Posterior vena cava (tissue), 2 donors: ENCODE results near the gene STK32C. TPM values are rescaled to one million over a fixed set of nuclear protein-coding genes. Genes with fewer than 3 reads are reported as not detected.
"Not testable (repeated sequence)": the region's sequence is repeated elsewhere in the genome, so short reads cannot be mapped to it uniquely, and the experiment has no call there.

Experiments
- DNase-seq: peaks from one replicate; pipeline ENCODE4 v3.0.0-alpha.2; 2020; ENCODE audit warnings: low spot score
- intact Hi-C, 2 donors: fragments of 100-400 bp; cut with DNase I; formaldehyde crosslinking; loops; one replicate each; pipeline versions ENCODE4 v1.14.1 to v1.14.2; 2022 to 2023
- total RNA-seq, 2 donors: library from RNA; stranded (reverse); fragmentation: NEBNext Ultra II Directional; extraction: Animal tissue kit (Norgen Biotek cat#: 25700); gene quantifications; one replicate each; pipeline ENCODE4 v1.2.1, GENCODE V29; 2021
- donor health status: DM: yes; HTN: yes; CAD: no.
- donor health status: DM: yes; HTN: yes; CAD: no.

The STK32C gene
- total RNA-seq, 2 donors from 2014 or later, result 6.3 to 9.7 TPM

- intact Hi-C loops, result no loop called here
- DNase-seq, result no peak
These were observed 33.2 kb downstream of the STK32C start for GRCh38 chr10:132274581-132274980.

GRCh38 chr10:132273966-132274365 is 33.8 kb downstream of the STK32C start:
- DNase-seq, result peak; percentile 34
- intact Hi-C loops, result no loop called here

- DNase-seq, result peak; percentile 5
- intact Hi-C loops, result no loop called here
These were observed 34.3 kb downstream of the STK32C start for GRCh38 chr10:132273304-132273944.

DNA sequence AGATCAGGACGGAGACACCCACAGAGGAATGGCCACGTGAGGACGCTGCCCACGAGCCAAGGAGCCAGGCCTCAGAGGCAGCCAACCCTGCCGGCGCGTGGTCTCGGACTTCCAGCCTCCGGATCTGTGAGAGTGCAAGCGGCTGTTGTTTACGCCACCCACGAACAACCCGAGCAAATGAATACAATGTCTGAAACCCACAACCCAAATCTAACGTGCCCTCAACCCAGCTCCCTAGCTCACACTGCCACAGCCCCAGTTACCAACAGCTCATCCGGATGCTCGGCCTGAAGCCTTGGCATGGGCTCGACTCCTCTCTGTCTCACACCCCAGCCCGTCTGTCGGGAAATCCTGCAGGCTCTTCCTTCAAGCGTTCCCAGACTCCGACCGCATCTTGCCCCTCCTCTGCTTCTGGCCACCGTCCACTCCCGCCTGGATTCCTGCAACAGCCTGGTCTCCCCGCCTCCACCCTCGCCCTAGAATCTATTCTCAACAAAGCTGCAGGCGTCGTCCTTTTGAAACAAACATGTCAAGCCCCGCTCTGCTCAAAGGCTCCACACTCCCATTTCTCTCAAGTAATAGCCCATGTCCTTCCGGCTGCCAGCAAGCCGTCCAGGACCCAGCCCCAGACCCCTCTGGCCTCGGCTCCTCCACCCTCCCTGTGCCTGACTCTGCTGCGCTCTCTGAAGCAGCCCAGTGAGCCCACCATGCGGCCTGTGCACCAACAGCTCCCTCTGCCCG is 35.3 kb downstream of the STK32C start:
- peak; percentile 85 for DNase-seq
- intact Hi-C loops, result no loop called here

- intact Hi-C loops, result no loop called here
- DNase-seq, result peak; percentile 56
These were observed 36.1 kb downstream of the STK32C start for GRCh38 chr10:132271458-132272230.

DNA sequence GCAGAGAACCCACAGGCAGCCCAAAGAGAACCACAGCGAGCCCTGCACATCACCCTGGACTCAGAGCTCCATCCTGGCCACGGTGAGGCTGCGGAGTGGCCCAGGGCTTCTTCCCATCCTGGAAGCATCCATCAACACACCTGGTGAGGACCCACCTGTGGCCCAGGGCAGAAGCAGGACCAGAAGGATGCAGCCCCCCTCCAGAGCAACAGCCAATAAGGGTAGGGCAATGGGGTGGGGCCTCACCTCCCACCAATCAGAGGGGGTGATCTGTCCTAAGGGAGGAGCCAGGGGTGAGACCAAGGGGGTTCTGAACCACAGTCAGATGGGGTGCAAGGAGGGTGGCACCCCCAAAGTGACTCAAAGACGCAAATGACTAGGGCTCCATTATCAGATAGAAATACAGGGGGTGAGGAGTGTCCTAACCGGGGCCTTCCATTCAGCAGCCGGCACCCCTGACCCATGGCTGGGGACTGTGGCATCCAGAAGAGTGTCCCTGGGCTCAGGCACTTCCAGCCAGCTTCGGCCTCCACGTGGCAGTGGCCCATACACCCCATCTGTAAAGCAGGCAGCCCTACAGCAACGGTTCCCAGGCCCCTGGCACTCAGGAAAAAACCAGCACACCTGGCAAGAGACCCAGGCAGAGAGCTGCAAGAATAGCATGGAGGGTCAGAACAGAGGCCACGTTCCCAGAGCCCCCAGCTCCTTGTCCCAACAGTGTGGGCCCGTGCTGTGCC is 36.9 kb downstream of the STK32C start:
- intact Hi-C loops, result no loop called here
- peak; percentile 72 for DNase-seq

- no peak for DNase-seq
- intact Hi-C loops, result no loop called here
These were observed 37.5 kb downstream of the STK32C start for GRCh38 chr10:132270256-132270655.

GRCh38 chr10:132269266-132270230 is 38.2 kb downstream of the STK32C start:
- peak; percentile 59 for DNase-seq
- intact Hi-C loops, result no loop called here

DNA sequence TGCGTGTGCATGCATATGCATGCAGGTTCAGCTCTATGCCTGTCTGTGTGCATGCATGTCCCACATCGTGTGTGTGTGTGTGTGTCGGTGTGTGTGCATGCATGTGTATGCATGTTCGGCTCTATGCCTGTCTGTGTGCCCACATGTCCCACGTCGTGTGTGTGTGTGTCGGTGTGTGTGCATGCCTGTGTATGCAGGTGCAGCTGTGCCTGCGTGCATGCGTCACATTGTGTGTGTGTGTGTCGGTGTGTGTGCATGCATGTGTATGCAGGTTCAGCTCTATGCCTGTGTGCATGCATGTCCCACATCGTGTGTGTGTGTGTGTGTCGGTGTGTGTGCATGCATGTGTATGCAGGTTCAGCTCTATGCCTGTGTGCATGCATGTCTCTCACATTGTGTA is 39.8 kb downstream of the STK32C start:
- peak; percentile 54 for DNase-seq
- intact Hi-C loops, result not testable (repeated sequence)

DNA sequence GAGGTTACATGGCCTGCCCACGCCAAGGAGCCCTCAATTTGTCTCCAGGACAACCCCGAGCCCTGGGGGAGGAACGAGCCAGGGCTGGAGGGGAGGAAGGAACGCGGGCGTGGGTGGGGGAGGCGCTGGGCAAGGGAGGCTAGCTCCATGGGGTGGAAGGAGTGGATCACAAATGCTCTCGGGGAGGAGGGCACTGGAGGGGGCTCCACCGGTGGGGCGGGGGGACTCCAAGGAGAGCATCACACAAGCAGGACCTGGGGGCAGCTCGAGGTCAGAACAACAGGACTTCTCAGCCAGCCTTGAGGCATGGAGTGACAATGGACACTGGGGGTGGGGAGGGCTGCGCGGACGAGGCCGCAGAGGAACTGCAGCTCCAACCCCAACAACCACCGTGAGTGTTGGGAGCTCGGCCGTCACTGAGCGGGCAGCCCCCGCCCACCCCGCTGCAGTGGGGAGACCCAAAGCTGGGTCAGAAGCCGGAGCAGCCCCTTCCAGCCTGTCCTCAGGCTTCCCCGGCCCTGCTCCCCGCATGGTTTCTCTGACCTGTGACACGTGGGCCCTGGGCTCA is 41.1 kb downstream of the STK32C start:
- intact Hi-C loops, result no loop called here
- DNase-seq, result peak; percentile 70

GRCh38 chr10:132265890-132266496 is 41.8 kb downstream of the STK32C start:
- peak; percentile 24 for DNase-seq
- intact Hi-C loops, result no loop called here

DNA sequence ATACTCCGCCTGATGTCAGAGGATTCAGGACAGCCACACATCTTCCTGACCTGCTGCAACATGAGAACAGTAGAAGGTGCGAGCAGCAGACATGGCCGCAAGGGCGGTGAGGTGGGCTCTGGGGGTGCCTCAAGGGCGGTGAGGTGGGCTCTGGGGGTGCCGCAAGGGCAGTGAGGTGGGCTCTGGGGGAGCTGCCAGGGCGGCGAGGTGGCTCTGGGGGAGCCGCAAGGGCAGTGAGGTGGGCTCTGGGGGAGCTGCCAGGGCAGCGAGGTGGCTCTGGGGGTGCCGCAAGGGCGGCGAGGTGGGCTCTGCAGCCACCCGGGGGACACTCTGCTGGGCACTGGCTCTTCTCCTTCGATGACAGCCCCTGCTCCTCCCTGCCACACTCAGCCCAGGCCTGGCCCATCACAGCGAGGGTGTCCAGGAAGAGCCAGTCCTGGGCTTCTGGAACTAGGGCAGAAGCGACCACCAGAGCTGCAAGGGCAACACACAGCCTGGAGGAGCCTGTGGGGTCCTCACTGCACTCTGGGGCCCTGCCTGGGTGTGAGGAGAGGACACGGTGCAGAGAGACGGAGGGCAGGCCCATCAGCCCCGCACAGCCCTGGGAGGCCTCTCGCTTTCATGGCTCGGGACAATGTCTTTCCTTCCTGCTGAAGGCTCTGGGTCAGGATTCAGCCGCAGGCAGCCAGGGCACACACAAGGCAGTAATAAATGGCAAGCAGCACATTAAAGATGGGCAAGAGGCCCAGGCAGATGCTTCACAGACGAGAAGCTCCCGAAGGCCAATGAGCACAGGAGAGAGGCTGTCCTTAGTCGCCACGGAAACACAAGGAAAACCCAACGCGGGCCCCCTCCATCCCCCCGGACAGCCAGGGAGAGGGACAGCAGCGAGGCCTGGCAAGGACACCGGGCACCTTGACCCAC is 42.5 kb downstream of the STK32C start:
- DNase-seq, result peak; percentile 79
- intact Hi-C loops, result loop anchor here in 1 of 2 donors (5.0 kb wide), 1 partner anchor 542 kb away; no protein-coding TSS in a partner anchor

DNA sequence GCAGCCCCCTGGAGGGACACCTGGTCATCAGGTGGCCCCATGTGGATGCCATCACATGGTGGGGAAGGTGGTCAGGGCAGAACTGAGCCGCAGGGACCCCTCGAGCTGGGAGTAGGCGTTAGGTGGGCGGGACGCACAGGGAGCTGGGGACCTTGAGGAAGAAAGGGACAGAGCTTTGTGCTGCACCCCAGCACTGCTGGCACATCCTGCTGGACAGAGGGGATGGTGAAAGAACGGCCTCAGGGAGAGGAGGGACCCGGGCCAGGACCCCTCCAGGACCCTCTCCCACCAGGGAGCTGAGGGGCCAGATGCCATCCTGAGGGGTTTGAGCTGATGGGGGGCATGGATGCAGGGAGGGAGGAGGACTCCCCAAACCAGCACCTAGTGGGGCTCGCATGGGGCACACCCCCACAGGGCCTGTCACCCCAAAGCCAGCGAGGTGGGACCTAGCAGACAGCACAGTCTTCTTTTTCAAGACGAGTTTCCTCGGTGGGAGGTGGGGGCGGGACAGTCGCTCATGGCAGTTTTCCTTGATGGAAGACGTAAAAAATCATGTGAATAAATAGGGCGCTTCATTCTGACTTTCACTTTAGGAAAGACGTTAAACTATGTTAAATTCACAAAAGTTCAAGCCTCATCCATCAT is 43.3 kb downstream of the STK32C start:
- DNase-seq, result peak; percentile 49
- intact Hi-C loops, result loop anchor here in 1 of 2 donors (5.0 kb wide), 1 partner anchor 543 kb away; no protein-coding TSS in a partner anchor

GRCh38 chr10:132263866-132264265 is 43.9 kb downstream of the STK32C start:
- no peak for DNase-seq
- intact Hi-C loops, result loop anchor here in 1 of 2 donors (5.0 kb wide), 1 partner anchor 543 kb away; no protein-coding TSS in a partner anchor

DNA sequence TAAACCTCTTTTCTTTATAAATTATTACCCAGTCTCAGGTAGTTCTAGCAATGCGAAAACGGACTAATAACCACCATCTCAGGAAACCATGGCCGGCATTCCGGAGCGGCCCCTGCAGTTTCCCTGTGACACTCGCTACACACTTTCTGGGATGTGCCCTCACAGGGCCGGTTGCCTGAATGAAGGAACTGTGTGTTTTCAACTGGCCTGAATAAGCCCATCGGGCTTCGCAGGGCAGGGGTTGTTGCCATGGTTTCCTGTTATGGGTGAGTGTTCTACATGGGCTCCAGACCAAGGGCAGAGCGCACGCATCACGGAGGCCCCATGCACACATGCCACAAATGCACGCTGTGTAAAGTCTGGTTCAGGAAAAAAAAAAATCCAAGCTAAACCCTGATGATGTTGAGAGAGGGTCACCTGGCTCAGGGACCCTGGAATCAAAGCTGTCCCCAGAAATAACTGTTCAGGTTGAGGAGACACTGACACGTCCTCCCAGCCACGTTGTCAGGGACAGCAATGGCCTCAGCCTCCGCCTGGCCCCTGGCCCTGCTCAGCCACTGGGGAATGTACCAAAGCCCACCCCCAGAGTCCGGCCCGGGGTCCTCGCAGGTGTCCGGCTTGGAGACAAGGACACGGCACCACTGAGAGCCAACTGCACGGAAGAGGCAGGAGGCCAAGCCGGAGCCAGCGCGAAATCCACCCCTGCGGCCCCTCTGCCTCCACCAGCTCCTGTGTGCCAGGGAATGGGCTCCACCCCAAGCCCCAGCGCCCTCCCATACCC is 47.9 kb downstream of the STK32C start:
- DNase-seq, result no peak
- intact Hi-C loops, result loop anchor here in 1 of 2 donors (2.0 to 5.0 kb wide), 2 partner anchors 547 to 995 kb away; no protein-coding TSS in a partner anchor
